Islet of Langerhans (tissue), 1 donor: ENCODE results near the gene FN3K.
"Not testable (repeated sequence)": the region's sequence is repeated elsewhere in the genome, so short reads cannot be mapped to it uniquely, and the experiment has no call there.

Experiments
- FAIRE-seq: peaks from one replicate; lab custom pipeline; 2011; peaks lifted over from hg19 to GRCh38; lab: Jason Lieb, UNC

FN3K gene

DNA sequence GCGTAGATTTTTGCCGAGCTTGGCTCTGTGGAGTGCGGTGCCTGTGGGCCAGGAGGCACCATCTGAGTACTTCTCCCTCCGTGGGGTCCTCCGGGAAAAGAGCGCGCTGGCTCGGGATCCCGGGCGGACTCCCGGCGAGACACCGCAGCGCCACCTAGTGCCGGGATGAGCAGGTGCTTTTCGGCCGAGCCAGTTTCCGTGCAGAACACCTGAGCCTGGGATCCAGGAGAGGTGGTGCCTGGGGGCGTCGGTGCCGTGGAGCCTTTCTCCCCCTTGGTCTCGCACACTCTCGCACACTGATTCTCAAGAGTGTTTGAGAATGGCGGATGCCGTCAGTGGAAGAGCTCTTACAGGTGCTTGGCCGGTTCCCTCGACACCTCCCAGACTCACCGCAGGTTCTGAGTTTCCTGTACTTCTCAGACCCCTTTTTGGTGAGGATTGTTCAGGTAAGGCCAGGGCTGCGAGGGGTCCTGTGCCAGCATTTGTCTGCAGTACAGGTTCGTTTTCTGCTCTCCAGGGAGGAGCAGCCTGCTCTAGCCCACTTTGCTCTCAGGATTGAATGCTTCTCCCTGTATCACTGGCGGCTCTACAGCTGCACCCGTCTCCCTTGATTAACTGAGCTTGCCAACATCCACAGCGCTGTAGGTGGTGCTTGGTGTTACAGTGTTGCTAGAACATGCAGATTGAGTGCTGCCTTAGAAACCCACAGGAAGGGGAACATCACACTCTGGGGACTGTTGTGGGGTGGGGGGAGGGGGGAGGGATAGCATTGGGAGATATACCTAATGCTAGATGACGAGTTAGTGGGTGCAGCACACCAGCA lies 39.8 kb downstream of the FN3K start:
- FAIRE-seq, result no peak

DNA sequence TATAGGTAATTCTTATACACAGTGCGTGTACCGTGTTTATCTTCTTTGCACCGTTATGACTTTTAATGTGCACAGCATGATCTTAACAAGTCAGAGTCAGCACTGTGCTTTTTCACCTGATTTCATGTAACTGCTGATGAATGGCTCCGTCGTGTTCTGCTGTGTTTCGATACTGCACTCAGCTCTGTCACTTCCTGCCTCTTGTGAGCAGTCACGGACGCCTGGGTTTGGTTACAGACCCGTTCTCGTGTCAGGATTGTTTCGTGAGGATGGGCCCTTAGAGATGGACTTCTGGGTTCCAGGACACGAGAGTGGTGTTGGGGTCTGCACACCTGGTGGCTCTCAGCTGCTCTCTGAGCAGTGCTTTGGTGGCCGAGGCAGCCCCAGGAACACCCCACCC lies 41.0 kb downstream of the FN3K start:
- no peak for FAIRE-seq

DNA sequence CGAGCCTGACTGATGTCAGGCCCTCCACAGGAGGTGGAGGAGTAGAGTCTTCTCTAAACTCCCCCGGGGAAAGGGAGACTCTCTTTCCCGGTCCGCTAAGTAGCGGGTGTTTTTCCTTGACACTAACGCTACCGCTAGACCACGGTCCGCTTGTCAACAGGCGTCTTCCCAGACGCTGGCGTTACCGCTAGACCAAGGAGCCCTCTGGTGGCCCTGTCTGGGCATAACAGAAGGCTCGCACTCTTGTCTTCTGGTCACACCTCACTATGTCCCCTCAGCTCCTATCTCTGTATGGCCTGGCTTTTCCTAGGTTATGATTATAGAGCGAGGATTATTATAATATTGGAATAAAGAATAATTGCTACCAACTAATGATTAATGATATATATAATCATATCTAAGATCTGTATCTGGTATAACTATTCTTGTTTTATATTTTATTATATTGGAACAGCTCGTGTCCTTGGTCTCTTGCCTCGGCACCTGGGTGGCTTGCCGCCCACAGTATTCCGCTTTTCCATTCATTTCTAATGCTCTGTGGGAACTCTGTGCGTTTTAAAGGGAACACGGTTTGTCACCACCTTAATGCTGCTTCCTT lies 42.5 kb downstream of the FN3K start:
- FAIRE-seq, result not testable (repeated sequence)

DNA sequence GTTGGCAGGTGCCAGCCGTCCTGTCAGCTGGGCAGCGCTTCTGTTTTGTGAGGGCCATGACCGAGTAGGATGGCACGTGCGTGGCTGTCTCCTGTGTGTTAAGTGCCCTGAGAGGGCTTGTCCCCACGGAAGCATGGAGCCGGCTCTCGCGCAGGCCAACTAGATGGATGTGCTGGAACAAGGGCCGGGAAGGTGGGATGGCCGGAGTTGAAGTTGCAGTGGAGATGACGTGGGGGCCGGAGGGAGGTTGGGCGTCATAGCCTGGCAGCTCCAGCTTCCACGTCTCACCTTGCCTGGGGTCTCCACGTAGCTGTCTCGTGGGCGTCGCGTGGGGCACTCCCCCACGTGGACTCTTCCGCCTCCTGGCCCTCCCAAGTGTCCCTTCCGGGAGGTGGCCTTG lies 44.1 kb downstream of the FN3K start:
- FAIRE-seq, result no peak

DNA sequence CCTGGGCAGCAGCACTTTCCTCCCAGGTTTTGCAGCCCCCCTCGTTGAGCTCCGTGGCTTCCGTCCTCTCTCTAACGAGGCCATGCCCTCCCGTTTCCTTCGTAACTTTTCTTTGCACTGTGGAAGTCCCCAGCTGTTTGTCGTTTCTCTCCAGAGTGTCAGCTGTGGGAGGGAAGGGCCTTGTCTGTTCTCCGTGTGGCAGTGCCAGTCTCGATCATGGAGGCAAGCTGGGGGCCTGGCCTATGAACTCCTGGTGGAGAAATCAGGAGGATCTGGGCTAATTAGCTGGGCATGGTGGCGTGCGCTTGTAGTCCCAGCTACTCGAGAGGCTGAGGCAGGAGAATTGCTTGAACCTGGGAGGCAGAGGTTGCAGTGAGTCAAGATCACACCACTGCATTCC lies 44.8 kb downstream of the FN3K start:
- no peak for FAIRE-seq

DNA sequence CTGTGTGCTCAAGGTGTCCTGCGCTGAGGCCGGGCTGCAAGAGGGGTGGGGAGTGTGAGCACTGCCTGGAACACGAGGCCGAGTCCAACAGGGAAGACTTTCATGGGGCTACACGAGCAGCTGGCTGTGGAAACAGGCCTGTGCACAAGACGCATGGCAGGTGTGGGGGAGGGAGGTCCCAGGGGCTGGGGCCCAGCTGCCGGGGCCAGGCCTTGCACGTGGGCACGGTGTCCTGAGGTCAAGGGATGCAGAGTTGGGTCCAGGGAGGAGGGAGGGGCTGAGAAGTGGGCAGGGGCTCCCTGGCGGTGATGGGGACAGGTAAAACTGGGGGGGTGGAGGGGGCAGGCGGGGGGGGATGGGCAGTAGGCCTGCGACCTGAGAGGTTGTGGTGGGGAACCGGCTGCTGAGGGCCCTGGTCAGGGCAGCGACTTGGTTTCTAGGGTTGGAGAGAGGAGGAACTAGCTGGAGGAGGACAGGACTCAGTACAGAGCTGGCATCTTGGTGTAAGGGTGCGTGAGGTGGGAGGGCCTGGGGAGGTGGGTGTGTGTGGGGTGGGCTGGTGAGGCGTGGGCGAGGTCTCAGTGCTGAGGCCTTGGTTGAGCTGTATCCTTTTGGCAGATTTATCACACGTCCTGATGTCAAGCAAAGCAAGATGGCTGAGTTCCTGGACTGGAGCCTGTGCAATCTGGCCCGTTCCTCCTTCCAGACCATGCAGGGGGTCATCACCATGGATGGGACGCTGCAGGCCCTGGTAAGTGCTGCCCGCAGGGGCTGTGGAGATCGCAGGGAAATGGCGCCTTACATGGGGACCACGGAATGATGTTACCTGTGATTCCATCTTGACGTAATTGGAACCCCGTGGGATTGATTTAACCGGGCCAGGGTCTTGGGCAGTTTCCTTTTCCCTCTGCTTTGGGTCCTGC lies 45.8 kb downstream of the FN3K start:
- FAIRE-seq, result no peak

DNA sequence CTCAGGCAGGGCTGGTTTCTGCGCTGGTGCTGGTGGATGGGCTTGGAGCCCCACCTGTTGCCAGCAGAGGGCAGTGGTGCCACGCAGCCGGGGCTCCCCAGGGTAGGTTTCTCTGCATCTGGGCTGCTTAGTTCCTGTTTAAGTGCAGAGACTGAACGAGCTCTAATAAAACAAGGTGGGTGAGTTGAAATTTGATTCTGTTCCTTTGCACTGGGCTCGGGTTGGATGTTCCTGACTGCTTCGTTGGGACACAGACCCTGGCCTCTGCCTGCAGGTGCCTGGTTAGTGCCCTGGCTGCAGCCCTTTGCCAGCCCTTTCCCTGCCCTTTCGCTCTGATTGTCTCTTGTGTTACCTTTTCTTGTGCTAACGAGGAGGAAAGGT lies 46.5 kb downstream of the FN3K start:
- no peak for FAIRE-seq

DNA sequence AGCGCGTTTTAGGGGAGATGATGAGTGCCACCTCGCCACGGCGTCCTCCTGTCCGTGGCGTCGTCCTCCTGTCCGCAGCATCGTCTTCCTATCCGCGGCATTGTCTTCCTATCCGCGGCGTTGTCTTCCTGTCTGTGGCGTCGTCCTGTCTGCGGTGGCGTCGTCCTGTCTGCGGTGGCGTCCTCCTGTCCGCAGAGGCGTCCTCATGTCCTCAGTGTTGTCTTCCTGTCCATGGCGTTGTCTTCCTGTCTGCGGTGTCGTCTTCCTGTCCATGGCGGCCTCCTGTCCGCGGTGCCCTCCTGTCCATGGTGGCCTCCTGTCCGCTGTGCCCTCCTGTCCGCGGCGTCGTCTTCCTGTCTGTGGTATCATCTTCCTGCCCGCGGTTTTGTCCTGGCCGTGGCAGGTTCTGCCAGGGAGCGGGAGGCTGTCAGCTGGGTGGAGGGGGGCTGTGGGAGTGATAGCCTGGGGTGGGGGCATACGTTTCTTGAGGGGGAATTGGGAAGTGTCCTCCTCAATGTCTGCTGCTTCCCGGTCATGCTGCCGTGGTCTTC lies 47.3 kb downstream of the FN3K start:
- FAIRE-seq, result no peak

DNA sequence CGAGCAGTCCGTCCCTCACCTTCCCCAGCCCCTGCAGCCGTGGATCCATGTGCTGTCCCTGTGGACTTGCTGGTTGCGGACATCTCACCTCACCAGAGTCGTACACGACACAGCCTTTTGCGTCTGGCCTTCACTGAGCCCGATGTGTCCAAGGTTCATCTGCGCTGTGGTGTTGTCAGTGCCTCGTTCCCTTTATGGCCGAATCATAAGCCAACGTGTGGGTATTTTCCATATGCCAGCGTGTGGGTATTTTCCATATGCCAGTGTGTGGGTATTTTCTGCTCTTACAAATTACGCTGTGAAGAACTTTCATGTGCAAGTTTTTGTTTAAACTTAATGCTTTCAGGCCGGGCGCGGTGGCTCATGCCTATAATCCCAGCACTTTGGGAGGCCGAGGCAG lies 48.1 kb downstream of the FN3K start:
- no peak for FAIRE-seq

DNA sequence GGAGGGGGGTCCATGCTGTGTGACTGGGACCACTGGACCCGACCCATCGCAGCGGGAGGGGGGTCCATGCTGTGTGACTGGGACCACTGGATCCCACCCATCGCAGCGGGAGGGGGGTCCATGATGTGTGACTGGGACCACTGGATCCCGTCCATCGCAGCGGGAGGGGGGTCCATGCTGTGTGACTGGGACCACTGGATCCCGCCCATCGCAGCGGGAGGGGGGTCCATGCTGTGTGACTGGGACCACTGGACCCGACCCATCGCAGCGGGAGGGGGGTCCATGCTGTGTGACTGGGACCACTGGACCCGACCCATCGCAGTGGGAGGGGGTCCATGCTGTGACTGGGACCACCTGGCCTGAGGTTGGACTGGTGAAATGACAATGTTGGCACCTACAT lies 50.2 kb downstream of the FN3K start:
- not testable (repeated sequence) for FAIRE-seq

DNA sequence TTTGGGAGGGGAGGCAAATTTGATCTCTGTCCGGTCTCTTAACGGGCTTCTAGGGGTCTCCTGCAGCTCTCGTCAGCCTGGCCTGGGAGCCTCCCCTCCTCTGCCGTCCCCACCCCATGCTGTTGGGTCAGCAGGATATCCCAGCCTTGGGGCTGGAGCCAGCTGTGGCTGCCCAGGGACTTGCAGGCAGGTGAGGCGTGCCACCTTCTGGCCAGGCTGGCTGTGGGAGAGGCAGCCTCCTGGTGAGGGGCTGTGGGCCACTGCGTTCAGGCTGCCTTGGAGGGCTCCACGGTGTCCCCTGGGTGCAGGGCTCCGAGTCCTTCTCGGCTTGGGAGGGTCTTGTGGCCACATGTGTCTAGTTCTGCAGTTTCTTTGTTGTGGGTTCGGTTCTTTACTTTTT lies 51.0 kb downstream of the FN3K start:
- FAIRE-seq, result no peak

DNA sequence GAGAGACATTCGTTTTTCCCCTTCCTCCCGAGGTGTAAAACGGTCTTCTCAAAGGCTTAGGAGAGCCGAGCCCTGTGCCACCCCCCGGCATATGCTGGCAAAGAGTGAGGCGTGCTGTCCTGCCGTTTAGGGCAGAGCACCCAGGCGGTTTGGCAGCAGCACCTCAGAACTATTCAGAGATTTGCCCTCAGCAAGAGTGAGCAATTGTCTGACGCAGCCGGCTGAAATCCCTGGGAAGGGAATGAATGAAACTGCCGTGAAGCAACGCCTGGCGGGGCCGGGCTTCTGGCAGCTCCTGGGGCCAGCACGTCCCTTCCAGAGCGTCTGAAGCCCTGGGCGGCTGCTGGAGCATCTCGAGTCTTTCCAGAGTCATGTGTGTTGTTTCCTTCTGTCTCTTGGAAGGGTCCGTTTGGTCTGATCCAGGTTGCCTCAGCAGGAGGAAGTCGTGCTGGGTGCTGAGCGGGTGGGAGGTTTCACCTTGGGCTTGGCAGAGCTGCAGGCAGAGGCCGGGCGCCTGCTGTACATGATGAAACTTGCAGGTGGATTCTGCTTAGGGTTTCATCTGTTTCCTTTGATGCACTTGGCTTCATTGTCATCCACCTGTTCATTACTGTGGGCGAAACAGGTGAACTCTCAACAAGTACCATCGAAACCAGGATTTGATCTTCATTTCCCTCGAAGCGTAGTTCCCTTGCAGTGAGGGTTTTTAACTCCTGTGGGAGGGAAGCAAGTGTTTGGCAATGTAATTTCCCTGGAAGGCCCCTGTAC lies 51.9 kb downstream of the FN3K start:
- no peak for FAIRE-seq

DNA sequence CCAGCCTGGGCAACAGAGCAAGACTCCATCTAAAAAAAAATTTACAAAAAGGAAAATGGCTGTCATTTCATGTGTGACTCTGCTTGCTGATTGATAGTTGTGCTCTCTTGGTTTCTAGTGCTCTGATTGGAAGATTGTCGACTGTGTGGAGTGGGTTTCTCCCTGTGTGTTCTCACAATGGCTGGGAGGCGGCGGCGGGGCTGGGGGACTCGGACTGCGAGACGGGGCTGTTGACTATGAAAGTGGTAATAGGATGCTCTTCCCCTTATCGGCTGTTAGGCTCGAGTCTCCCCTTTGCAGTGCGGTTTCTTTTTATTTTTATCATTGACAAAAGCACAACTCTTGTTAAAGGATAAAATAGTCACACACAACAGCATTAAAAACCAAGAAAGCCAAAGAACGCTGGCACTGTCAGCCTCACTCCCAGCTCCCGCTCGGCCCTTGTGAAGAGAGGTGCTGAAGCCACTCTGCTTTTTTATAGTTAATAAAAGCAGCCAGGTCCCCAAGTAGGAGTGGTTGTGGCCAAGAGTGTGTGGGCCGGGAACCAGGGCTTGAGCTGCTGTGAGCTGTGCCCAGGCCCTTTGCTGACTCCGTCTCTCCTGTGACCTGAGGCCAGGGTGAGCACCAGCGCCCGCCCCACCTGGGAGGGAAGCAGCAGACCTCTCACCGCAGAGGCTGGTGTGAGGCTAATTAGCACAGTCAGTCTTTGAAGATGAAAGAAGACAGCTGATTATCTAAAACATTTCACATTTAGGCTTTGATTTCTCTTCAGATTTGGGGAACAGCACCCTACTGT lies 53.0 kb downstream of the FN3K start:
- FAIRE-seq, result no peak

DNA sequence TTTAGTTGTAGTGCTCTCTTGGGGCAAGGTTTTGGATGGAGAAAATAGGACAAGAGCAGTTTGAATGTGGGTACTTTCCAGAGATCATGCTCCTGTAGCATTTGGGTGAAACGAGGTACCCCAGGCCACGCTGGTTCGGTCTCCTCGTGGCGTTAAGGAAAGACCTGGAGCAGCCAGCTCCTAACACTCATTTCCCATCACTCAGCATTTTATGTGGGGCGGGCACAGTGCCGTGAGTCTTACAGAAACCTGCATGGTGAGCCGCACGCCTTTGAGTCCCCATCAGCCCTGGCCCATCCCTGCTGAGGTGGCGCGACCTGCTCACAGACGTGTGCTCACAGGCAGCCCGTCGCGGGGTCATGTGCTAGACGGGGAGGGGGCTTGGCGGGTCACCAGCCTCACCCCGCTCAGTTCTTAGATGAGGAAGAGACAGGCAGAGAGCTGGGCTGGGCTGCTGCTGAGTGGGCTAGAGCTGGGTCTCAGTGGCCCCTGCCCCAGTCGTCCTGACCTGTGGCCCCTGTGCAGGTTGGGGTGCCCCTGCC lies 53.7 kb downstream of the FN3K start:
- no peak for FAIRE-seq

DNA sequence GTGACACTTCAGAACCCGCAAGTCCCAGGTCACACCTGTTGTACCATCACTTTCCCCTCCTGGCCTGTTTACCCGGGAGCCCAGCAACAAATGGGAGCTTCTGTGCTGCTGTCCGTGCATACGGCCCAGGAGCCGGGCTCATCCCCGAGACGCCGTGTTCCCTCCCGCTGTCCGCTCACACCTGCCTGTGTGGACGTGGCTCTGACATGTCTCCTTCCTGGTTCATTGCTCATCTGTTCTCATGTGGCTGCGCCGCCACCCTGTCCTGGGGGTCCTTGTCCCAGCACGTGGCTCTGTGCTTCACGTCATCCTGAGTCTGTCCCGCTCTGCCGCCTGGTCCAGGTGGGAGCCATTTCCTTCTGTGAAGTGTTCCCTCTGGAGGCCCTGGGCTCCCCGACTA lies 54.4 kb downstream of the FN3K start:
- no peak for FAIRE-seq

DNA sequence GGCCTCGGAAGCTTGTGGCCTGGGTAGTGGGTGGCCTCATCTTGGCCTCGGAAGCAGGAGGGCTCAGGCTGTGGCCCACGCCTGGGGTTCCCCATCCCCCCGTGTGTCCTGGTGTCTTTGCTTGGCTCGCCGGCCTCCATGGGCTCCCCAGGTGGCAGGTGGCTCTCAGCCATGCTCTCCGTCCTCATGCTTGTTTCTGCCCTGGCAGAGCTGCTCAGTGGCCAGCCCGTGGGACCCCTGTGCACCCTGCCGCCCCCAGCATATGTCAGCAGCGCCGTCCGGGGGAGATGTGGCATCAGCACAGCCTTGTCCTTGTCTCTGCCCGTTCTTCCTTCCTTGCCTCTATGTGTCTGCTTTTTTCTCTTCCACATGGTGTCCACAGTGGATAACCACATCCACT lies 55.0 kb downstream of the FN3K start:
- no peak for FAIRE-seq

DNA sequence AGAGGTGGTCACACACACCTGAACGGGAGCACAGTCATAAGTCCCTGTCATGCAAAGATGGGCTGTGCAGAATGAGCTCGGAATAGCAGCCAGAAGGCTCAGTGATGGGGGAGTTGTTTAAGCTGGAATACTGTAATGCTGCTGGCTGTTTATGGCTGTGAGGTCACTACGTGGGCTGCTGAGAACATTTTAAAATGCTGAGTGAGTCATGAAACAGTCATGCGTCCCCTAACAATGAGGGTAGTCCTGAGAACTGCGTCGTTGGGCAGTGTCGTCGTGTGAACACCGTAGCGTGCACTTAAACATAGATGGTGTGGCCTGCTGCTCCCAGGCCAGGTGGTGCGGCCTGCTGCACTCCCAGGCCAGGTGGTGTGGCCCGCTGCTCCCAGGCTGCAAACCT lies 56.1 kb downstream of the FN3K start:
- FAIRE-seq, result no peak

DNA sequence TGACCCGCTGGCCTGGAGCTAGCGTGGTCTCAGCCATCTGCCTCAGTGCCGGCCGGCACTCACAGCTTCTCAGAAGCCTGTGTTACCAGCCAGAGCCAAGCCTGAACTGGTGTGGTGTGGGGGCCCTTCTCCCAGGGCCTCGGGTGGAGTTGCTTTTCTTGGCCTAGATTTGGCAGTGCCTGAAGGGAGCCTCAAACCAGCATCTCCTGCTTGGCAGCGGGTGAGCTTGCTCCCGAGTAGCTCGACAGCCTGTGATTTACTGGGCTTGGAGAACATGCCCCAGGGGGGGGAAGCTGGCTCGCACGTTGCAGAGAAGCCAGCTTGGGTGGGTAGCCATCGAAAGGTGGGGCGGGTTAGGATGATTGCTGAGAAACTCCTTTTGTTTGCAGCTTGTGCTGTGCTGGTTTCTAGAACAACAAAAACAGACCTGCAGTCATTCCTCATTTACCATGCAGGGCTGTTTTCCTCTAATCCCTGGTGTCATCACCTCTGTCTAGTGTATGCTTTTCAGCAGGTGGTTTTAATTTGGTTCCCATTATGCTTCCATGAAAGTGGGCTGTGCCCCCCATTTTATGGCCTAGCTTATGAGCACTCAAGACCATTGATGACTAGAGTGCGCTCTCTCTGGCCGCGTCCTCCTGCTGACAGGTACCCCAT lies 58.7 kb downstream of the FN3K start:
- no peak for FAIRE-seq

DNA sequence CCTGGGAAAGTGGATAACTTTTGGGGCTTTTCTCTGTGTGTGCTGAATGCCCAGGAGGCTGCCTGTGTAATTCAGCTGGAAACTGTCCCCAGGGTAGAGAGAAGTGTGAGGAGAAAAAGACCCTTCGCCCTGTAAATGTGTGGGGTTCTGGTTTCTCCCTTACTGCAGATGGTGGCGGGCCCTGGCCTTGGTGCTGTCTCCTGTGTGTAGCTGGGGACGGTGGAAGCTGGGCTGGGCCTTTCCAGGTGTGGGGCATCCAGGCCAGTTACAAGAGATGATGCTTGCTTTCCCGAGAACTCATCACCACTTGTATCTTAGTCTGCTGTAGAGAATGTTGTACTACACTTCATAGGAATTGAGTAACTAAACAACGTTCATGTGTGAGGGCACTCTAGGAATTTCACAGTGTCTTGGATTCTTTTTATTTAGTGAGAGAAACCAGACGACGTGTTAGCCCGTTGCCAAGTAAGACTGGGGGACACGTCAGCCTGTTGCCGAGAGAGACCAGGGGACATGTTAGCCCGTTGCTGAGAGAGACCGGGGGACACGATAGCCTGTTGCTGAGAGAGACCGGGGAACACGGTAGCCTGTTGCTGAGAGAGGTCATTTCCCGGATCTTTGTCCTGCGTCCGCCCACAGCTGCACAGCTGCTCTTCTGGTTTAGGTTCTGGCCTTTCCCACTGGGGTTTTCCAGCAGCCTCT lies 59.5 kb downstream of the FN3K start:
- FAIRE-seq, result no peak

DNA sequence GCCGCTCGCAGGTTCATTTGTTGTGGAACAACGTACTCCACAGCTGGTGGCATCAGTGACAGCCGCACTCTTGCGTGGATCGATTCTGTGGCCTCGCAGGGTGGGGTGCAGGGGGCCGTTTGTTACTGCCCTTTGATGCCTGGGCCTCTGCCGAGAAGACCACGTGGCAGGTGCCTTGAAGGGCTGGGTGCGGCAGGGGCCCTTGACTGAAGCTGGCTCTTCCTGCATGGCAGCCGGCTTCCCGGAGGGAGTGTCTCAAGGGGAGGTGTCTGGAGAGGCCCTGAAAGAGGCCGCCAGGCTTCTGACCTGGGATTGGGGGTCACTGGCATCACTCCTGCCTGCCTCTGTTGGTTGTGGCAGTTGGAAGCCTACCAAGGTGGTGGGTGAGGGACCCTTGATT lies 60.2 kb downstream of the FN3K start:
- no peak for FAIRE-seq
